ENCODE measurements around the gene PRDM2. TPM values are rescaled to one million over a fixed set of nuclear protein-coding genes. Genes with fewer than 3 reads are reported as not detected.

The PRDM2 gene
- total and polyA plus RNA-seq, 8 donors: 9.3 to 26.4 (median 15.1) TPM

DNA sequence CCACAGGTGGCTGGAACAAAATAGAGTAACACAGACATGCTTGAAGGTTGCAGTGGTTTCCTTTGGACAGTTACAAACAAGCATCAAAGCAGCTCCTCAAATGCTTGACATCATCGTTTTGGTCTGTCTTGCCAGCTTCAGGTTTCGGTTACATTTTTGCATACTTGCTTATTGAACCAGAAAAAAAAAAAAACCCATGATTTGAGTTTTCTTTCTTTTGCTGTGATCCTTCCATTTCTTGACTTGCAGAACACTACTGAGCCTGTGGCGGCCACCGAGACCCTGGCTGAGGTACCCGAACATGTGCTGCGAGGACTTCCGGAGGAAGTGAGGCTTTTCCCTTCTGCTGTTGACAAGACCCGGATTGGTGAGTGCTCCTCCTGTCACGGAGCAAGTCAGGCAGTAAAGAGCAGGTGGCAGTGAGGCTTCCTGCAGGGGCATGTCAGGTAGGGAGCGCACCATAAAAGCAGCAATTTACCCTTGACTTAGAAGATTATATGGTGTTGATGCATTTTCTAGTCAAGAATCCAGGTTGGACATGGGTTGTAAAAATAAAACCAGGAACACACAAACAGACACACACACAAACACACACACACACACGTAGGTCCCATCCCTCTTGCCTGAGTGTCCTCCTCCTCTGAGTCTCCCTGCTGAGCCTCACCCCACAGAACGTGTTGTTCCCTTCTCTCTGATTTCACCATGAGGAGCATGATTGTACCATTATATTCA is 30.9 kb downstream of the PRDM2 start:
- DNase-seq: peak in 1 of 6 donors; percentile 20
- intact Hi-C loops (cut with DNase I): no loop called here
- H3K27me3 ChIP-seq: no peaks in the 10 kb centered on the region
- no peaks in the 10 kb centered on the region for H3K4me1 ChIP-seq
- no peak for FAIRE-seq
- H3K36me3 ChIP-seq: no peaks in the 10 kb centered on the region
- H3K9me3 ChIP-seq: no peaks in the 10 kb centered on the region
- peak overlapping the region in 1 of 4 donors; percentile 8 for H3K4me3 ChIP-seq
- TF ChIP-seq, protein P1, sequence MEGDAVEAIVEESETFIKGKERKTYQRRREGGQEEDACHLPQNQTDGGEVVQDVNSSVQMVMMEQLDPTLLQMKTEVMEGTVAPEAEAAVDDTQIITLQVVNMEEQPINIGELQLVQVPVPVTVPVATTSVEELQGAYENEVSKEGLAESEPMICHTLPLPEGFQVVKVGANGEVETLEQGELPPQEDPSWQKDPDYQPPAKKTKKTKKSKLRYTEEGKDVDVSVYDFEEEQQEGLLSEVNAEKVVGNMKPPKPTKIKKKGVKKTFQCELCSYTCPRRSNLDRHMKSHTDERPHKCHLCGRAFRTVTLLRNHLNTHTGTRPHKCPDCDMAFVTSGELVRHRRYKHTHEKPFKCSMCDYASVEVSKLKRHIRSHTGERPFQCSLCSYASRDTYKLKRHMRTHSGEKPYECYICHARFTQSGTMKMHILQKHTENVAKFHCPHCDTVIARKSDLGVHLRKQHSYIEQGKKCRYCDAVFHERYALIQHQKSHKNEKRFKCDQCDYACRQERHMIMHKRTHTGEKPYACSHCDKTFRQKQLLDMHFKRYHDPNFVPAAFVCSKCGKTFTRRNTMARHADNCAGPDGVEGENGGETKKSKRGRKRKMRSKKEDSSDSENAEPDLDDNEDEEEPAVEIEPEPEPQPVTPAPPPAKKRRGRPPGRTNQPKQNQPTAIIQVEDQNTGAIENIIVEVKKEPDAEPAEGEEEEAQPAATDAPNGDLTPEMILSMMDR (IDR thresholded peaks at IDR 0.05): no peak
- peak in 3 of 4 donors; percentile 32 to 68 (median 40) for ATAC-seq
- no peak overlapping the region for H3K27ac ChIP-seq
- WGBS, 2 donors: 81 to 91% methylated on average over 12 of the region's 12 CpGs

DNA sequence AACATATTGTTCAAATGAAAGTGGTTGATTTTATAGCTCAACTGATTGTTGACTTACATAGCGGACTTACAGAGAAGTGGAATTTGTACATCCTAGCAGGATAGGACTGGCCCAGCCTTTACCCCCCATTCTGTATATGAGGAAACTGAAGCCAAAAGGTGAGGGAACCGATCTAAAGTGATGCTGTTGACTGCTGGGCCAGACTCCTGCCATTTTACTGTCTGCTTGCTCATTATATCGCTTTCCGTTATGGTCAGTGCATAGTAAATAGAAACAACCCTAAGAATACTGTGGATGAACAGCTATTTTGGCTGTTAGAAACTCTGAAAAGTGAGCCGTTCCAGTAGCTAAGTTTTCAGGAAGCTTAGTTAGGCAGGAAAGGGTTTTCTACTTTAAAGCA is 31.9 kb downstream of the PRDM2 start:
- H3K4me3 ChIP-seq: no peak overlapping the region
- no peak for DNase-seq
- ATAC-seq: no peak
- no peak for FAIRE-seq
- intact Hi-C loops (cut with DNase I): no loop called here
- WGBS, 2 donors: 92 to 95% methylated on average over 5 of the region's 5 CpGs
- no peaks in the 10 kb centered on the region for H3K27me3 ChIP-seq
- H3K36me3 ChIP-seq: no peaks in the 10 kb centered on the region
- TF ChIP-seq, protein P1 (IDR thresholded peaks at IDR 0.05): no peak
- H3K27ac ChIP-seq: no peak overlapping the region
- H3K9me3 ChIP-seq: no peaks in the 10 kb centered on the region
- H3K4me1 ChIP-seq: no peaks in the 10 kb centered on the region

DNA sequence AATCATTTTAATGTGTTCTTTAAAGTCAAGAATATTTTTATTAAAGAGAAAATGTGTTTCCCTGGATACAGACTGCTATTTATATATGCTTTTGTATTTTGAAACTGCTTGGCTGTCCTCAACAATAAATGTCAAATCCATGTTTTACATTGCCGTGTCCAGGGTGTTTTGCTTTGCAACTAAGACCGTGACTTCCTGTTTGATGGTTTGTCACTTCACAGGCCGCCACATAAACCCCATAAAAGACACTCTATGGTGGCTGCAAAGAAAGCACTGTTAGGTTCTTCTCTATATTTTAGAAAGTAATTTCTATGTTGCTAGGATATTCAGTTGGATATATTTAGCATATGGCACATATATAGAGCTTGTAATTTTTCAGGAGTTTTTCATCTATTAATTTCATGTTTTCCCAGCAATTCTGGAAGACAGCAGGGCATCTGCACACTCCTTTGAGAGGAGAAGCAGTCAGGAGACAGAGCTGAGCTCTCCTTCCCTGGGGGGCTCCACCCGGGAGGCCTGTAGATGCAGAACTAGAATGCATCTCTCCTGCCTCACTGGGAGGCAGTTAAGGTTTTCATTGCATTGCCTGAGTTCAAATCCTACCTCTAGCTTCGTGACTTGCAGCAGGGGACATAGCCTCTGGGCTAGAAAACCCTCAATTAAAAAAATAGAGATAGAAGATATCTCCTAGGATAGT is 33.1 kb downstream of the PRDM2 start:
- ATAC-seq (no peak), FAIRE-seq (no peak), DNase-seq (no peak)
- Histone ChIP-seq H3K4me3 (no peak overlapping the region), H3K27ac (no peak overlapping the region), H3K27me3 (no peaks in the 10 kb centered on the region), H3K36me3 (no peaks in the 10 kb centered on the region), H3K4me1 (no peaks in the 10 kb centered on the region), H3K9me3 (no peaks in the 10 kb centered on the region)
- 81 to 87% methylated on average over 5 of the region's 5 CpGs for WGBS, 2 donors
- TF ChIP-seq, protein P1 (IDR thresholded peaks at IDR 0.05): no peak
- intact Hi-C loops (cut with DNase I): no loop called here

DNA sequence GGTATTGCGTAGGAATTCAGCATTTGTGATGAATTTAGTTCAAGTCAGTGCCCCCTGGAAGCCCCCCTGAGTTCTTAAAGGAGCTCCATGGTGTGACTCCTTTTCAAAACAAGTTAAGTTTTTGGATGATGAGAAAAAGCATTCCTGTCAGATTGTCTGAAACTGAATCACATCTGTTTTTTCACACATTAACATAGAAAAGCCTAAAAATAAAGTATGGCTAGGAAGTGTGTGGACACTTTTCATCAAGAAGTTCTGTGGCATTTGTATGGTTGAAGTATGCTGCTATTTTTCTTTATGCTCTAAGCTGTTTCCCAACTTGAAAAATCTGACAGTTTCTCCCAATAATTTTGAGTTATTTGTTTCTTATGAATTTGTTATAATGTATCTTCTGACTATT is 33.7 kb downstream of the PRDM2 start:
- FAIRE-seq: no peak

More for the DNA sequence above, 33.7 kb downstream of the PRDM2 start:
- TF ChIP-seq, protein P1 (IDR thresholded peaks at IDR 0.05): no peak
- Histone ChIP-seq H3K27ac (no peak overlapping the region), H3K4me1 (no peaks in the 10 kb centered on the region), H3K9me3 (no peaks in the 10 kb centered on the region), H3K36me3 (no peaks in the 10 kb centered on the region), H3K4me3 (no peak overlapping the region), H3K27me3 (no peaks in the 10 kb centered on the region)
- ATAC-seq (no peak), DNase-seq (no peak)
- WGBS, 2 donors: 86 to 93% methylated on average over 1 of the region's 1 CpG
- intact Hi-C loops (cut with DNase I): no loop called here
